Pancreas (tissue), 10 donors: ENCODE measurements around the gene MROH9. TPM values are rescaled to one million over a fixed set of nuclear protein-coding genes. Genes with fewer than 3 reads are reported as not detected.

Experiments used
- ATAC-seq, 4 donors: fragments of 200-7000 bp; cut with Tn5 transposase; one replicate each; pipeline versions ENCODE4 v1.8.0 to v1.9.1; 2020; ENCODE audit warnings: mild to moderate bottlenecking in 4 of 4, moderate library complexity in 4 of 4
- DNase-seq, 6 donors: peaks; one replicate each; pipeline ENCODE4 v3.0.0-alpha.2; 2020
- FAIRE-seq: peaks from 2 replicates; lab custom pipeline; 2012; peaks lifted over from hg19 to GRCh38; lab: Jason Lieb, UNC
- H3K27ac ChIP-seq, 4 donors: fragments of 200-600 bp; sonication (generic); 1 replicate in 3 of 4; 2 replicates in 1 of 4; pipeline versions ENCODE4 v1.5.0 to v1.8.0; 2020
- H3K27me3 ChIP-seq, 4 donors: fragments of 200-600 bp; one replicate each; pipeline ENCODE4 v1.8.0; 2021
- H3K36me3 ChIP-seq, 3 donors: fragments of 200-600 bp; sonication (generic) in 1 of 3; one replicate each; pipeline versions ENCODE4 v1.5.0 to v1.8.0; 2020 to 2021
- H3K4me1 ChIP-seq, 3 donors: fragments of 200-600 bp; one replicate each; pipeline ENCODE4 v1.8.0; 2021
- H3K4me3 ChIP-seq, 4 donors: fragments of 200-600 bp; sonication (generic) in 2 of 4; one replicate each; pipeline versions ENCODE4 v1.5.0 to v1.8.0; 2020 to 2021
- H3K9me3 ChIP-seq, 4 donors: fragments of 200-600 bp; one replicate each; pipeline ENCODE4 v1.8.0; 2021
- CTCF ChIP-seq, 4 donors: fragments of 200-600 bp; sonication (generic) in 3 of 4; IDR thresholded peaks; one replicate each; pipeline versions ENCODE4 v1.5.0 to v1.8.0; 2021; ENCODE audit warnings: antibody characterized with exemption in 4 of 4
- WGBS, 2 donors: extraction: QIAGEN DNeasy Blood & Tissue Kit; methylation state at CpG; one replicate each; pipeline ENCODE4 v1.1.7; 2013; 5-methylcytosine and 5-hydroxymethylcytosine counted together
- intact Hi-C, 3 donors: fragments of 100-400 bp; cut with DNase I; formaldehyde crosslinking; loops; one replicate each; pipeline versions ENCODE4 v1.11.1 to v1.14.2; 2022
- polyA plus RNA-seq, 2 donors: library from polyadenylated mRNA; stranded (reverse); fragments of 200-250 nt; gene quantifications; one replicate each; pipeline ENCODE4 v1.2.3, GENCODE V29; 2013
- total RNA-seq, 6 donors: library from RNA; stranded (reverse); fragmentation: NEBNext Ultra II Directional in 4 of 6; extraction: Animal tissue kit (Norgen Biotek cat#: 25700) in 4 of 6; gene quantifications; one replicate each; pipeline versions ENCODE4 v1.2.1 to v1.2.4, GENCODE V29; 2021 to 2023
- donor health status: healthy with polysubstance abuse.
- donor health status: DM: no; HTN: no; CAD: no; lungs with moderate emphysema.
- donor health status: DM: no; HTN: no; CAD: no.
- donor health status: control.
- donor health status: control.
- donor health status: Bipolar disorder and iron deficiency.
- donor health status: DM: yes; HTN: yes; CAD: no.
- donor health status: DM: no; HTN: no; CAD: no.
- donor health status: DM: no; HTN: no; CAD: no.
- donor health status: DM: yes; HTN: yes; CAD: no.

Gene MROH9
- total and polyA plus RNA-seq, 8 donors, result not detected

GRCh38 chr1:171038284-171038683 lies 103.0 kb downstream of the MROH9 start:
- TF ChIP-seq CTCF (IDR thresholded peaks at IDR 0.05), result no peak
- no peaks in the 10 kb centered on the region for H3K36me3 ChIP-seq
- FAIRE-seq (no peak), DNase-seq (no peak), ATAC-seq (no peak)
- H3K9me3 ChIP-seq, result no peaks in the 10 kb centered on the region
- intact Hi-C loops, result no loop called here
- no peak overlapping the region for H3K4me3 ChIP-seq
- H3K27me3 ChIP-seq, result no peaks in the 10 kb centered on the region
- H3K27ac ChIP-seq, result no peak overlapping the region
- no peaks in the 10 kb centered on the region for H3K4me1 ChIP-seq

GRCh38 chr1:171048014-171048413 lies 112.7 kb downstream of the MROH9 start:
- intact Hi-C loops, result no loop called here
- ATAC-seq, result no peak
- TF ChIP-seq CTCF (IDR thresholded peaks at IDR 0.05), result no peak
- no peaks in the 10 kb centered on the region for H3K27me3 ChIP-seq
- DNase-seq, result no peak
- H3K27ac ChIP-seq, result no peak overlapping the region
- no peak for FAIRE-seq
- no peaks in the 10 kb centered on the region for H3K36me3 ChIP-seq
- no peaks in the 10 kb centered on the region for H3K9me3 ChIP-seq
- 47 to 65% methylated on average over 2 of the region's 2 CpGs for WGBS, 2 donors
- no peaks in the 10 kb centered on the region for H3K4me1 ChIP-seq
- no peak overlapping the region for H3K4me3 ChIP-seq

GRCh38 chr1:171052977-171053376 lies 117.6 kb downstream of the MROH9 start:
- no peak for TF ChIP-seq CTCF (IDR thresholded peaks at IDR 0.05)
- FAIRE-seq, result no peak
- intact Hi-C loops, result no loop called here

GRCh38 chr1:171055966-171056643 lies 120.8 kb downstream of the MROH9 start:
- Histone ChIP-seq H3K4me3 (no peak overlapping the region), H3K27ac (no peak overlapping the region), H3K9me3 (no peaks in the 10 kb centered on the region), H3K36me3 (no peaks in the 10 kb centered on the region), H3K27me3 (no peaks in the 10 kb centered on the region), H3K4me1 (no peaks in the 10 kb centered on the region)
- ATAC-seq (no peak), FAIRE-seq (no peak), DNase-seq (no peak)
- no peak for TF ChIP-seq CTCF (IDR thresholded peaks at IDR 0.05)
- WGBS, 2 donors, result 73 to 77% methylated on average over 3 of the region's 3 CpGs
- intact Hi-C loops, result no loop called here

More at GRCh38 chr1:171052977-171053376, 117.6 kb downstream of the MROH9 start:
- H3K27ac ChIP-seq, result no peak overlapping the region
- no peak for ATAC-seq
- no peaks in the 10 kb centered on the region for H3K27me3 ChIP-seq
- H3K4me1 ChIP-seq, result no peaks in the 10 kb centered on the region
- DNase-seq, result no peak
- no peak overlapping the region for H3K4me3 ChIP-seq
- no peaks in the 10 kb centered on the region for H3K9me3 ChIP-seq
- WGBS, 2 donors, result 78 to 91% methylated on average over 2 of the region's 2 CpGs
- H3K36me3 ChIP-seq, result no peaks in the 10 kb centered on the region

GRCh38 chr1:171061425-171062143 lies 126.2 kb downstream of the MROH9 start:
- H3K36me3 ChIP-seq, result no peaks in the 10 kb centered on the region
- FAIRE-seq, result no peak
- intact Hi-C loops, result loop anchor here in 1 of 3 donors (10.0 kb wide), 1 partner anchor 173 kb away; no protein-coding TSS in a partner anchor
- no peak for TF ChIP-seq CTCF (IDR thresholded peaks at IDR 0.05)
- no peak for DNase-seq
- 49 to 71% methylated on average over 2 of the region's 2 CpGs for whole genome bisulfite sequencing, 2 donors
- no peaks in the 10 kb centered on the region for H3K9me3 ChIP-seq
- H3K4me3 ChIP-seq, result no peak overlapping the region
- no peak overlapping the region for H3K27ac ChIP-seq
- ATAC-seq, result no peak
- H3K4me1 ChIP-seq, result no peaks in the 10 kb centered on the region
- no peaks in the 10 kb centered on the region for H3K27me3 ChIP-seq
